Peyer's patch (tissue), 4 donors: ENCODE measurements around the gene LRSAM1. TPM values are rescaled to one million over a fixed set of nuclear protein-coding genes. Genes with fewer than 3 reads are reported as not detected.

Experiments used
- DNase-seq, 3 donors: peaks; one replicate each; pipeline ENCODE4 v3.0.0-alpha.2; 2017 to 2019
- H3K27ac ChIP-seq, 4 donors: fragments of 200-600 bp; sonication (generic); one replicate each; pipeline ENCODE4 v1.5.1; 2016 to 2019
- H3K27me3 ChIP-seq, 2 donors: fragments of 200-600 bp; sonication (generic); one replicate each; pipeline ENCODE4 v1.5.1; 2019
- H3K36me3 ChIP-seq, 3 donors: fragments of 200-600 bp; sonication (generic); one replicate each; pipeline ENCODE4 v1.5.1; 2016 to 2019
- H3K4me1 ChIP-seq, 4 donors: fragments of 200-600 bp; sonication (generic); one replicate each; pipeline ENCODE4 v1.5.1; 2016 to 2019
- H3K4me3 ChIP-seq, 4 donors: fragments of 200-600 bp; sonication (generic); 1 replicate in 3 of 4; 2 replicates in 1 of 4; pipeline ENCODE4 v1.5.1; 2016 to 2019; ENCODE audit warnings: mild to moderate bottlenecking in 1 of 4
- H3K9me3 ChIP-seq, 4 donors: fragments of 200-600 bp; sonication (generic); one replicate each; pipeline ENCODE4 v1.5.1; 2016 to 2019; ENCODE audit warnings: mild to moderate bottlenecking in 1 of 4
- POLR2A ChIP-seq, 2 donors: fragments of 450-650 bp; IDR thresholded peaks; one replicate each; pipeline ENCODE4 v1.5.1; 2017; ENCODE audit warnings: antibody characterized with exemption in 2 of 2, mild to moderate bottlenecking in 2 of 2, moderate library complexity in 2 of 2
- total RNA-seq, 4 donors: library from RNA; depleted of rRNA; stranded (reverse); fragments of >200 nt; gene quantifications; one replicate each; pipeline ENCODE4 v1.1.0, GENCODE V29; 2016
- TF ChIP-seq, protein P1 (sequence below), 6 experiments: fragments of 450-650 bp in 4 of 6; fragments of 200-600 bp in 2 of 6; sonication (generic) in 1 of 6; IDR thresholded peaks; one replicate each; pipeline ENCODE4 v1.5.1; 2017 to 2019; ENCODE audit warnings: antibody characterized with exemption in 6 of 6, mild to moderate bottlenecking in 3 of 6, moderate library complexity in 1 of 6

Gene LRSAM1
- total RNA-seq, 4 donors from 2014 or later, result 19.3 to 59.4 (median 35.3) TPM

DNA sequence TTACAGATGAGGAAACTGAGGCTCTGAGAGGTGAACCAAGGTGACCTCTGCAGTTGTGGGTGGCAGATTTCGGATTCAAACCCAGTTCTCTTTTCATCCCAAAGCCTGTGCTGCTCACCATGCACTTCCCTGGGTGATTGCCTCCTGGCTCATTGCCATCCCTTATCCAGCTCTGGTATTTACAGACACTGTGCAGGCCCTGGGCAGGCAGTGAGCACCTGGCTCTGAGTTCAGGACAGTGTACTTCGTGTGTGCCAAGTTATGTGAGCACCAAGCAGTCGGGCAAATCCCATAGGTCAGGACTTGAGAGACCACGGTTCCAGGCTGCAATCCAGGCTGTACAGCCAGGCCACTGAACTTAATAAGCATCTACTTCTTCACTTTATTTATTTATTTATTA is 1.4 kb downstream of the LRSAM1 start:
- Histone ChIP-seq H3K27ac (peak overlapping the region in 2 of 4 donors; percentile 88 to 89), H3K9me3 (no peaks in the 10 kb centered on the region), H3K4me3 (peak overlapping the region in 2 of 4 donors; percentile 65 to 79), H3K36me3 (peaks cover 0 to 31% (median 0%) of the 10 kb centered on the region in 3 donors), H3K27me3 (no peaks in the 10 kb centered on the region), H3K4me1 (peaks cover 0 to 34% (median 11%) of the 10 kb centered on the region in 4 donors)
- DNase-seq, result peak in 2 of 3 donors; percentile 61 to 79
- TF ChIP-seq POLR2A (IDR thresholded peaks at IDR 0.05), result peak in 1 of 2 donors; percentile 21
- TF ChIP-seq, protein P1, sequence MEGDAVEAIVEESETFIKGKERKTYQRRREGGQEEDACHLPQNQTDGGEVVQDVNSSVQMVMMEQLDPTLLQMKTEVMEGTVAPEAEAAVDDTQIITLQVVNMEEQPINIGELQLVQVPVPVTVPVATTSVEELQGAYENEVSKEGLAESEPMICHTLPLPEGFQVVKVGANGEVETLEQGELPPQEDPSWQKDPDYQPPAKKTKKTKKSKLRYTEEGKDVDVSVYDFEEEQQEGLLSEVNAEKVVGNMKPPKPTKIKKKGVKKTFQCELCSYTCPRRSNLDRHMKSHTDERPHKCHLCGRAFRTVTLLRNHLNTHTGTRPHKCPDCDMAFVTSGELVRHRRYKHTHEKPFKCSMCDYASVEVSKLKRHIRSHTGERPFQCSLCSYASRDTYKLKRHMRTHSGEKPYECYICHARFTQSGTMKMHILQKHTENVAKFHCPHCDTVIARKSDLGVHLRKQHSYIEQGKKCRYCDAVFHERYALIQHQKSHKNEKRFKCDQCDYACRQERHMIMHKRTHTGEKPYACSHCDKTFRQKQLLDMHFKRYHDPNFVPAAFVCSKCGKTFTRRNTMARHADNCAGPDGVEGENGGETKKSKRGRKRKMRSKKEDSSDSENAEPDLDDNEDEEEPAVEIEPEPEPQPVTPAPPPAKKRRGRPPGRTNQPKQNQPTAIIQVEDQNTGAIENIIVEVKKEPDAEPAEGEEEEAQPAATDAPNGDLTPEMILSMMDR (IDR thresholded peaks at IDR 0.05), result no peak

DNA sequence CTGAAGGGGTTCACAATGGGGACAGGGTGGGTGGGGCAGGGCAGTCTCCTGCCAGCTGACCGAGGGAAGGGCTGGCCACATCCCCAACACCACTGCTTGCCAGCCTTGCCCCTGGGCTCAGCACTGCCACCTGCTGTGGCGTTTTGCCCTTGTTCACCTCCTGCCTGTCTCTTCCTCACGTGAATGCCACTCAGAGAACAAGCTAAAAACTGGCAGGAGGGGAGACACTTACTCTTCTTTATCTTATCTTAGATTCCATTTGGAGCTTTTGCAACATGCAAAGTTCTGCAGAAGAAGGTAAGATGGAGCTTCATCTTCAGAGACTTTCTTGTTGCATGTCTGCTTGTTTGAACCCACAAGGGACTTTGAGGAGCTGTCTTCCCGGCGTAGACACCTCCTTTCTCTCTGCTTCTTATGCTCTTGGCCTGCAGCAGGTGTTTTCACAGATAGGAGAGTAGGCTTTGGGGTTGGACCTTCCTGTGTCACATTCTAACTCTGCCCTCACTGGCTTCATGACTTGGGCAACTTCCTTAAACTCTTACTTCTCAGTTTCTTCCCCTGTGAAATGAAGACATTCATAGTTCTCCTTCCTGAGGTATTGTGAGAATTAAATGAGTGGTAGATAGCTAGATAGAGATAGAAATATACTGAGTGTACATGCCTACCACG is 4.1 kb downstream of the LRSAM1 start:
- H3K4me1 ChIP-seq, result peaks cover 0 to 14% (median 6%) of the 10 kb centered on the region in 4 donors
- H3K9me3 ChIP-seq, result no peaks in the 10 kb centered on the region
- H3K27ac ChIP-seq, result peak overlapping the region in 1 of 4 donors; percentile 13
- TF ChIP-seq, protein P1 (IDR thresholded peaks at IDR 0.05), result peak in 4 of 6 experiments; percentile 21 to 51 (median 42)
- TF ChIP-seq POLR2A (IDR thresholded peaks at IDR 0.05), result no peak
- peak in 2 of 3 donors; percentile 54 to 63 for DNase-seq
- H3K4me3 ChIP-seq, result no peak overlapping the region
- no peaks in the 10 kb centered on the region for H3K27me3 ChIP-seq
- peaks cover 0 to 30% (median 0%) of the 10 kb centered on the region in 3 donors for H3K36me3 ChIP-seq

DNA sequence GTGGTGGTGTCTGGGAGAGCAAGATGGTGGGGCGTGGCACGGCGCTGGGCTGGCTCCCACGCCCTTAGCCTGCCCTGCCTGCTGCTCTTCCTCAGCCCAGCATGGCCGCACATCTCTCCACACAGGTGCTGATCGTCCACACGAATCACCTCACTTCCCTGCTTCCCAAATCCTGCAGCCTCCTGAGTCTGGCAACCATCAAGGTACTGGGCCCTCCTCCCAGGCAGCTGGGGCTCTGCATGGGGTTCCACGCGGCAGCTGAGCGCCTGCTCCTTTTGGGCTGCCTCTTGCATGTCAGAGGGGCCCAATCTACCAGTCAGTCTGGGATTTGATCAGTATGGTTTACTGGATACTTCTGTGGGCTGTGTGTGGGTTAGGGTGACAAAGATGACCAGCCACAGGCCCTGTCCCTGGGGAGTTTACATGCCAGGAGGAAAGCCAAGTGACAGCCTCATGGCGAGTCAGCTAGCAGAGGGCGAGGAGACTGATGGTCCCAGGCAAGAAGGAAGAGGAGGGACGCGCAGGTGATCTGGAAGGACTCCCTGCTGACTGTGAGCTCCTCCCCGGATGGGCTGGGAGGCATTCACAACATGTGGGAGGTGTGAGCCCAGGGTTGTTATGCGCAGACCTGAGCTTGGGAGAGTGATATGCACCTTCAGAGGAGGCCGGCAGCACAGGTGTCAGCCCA is 6.0 kb downstream of the LRSAM1 start:
- Histone ChIP-seq H3K27me3 (no peaks in the 10 kb centered on the region), H3K4me3 (no peak overlapping the region), H3K36me3 (peaks cover 0 to 46% (median 0%) of the 10 kb centered on the region in 3 donors), H3K27ac (no peak overlapping the region), H3K4me1 (peaks cover 0 to 10% (median 2%) of the 10 kb centered on the region in 4 donors), H3K9me3 (no peaks in the 10 kb centered on the region)
- DNase-seq, result no peak
- no peak for TF ChIP-seq POLR2A (IDR thresholded peaks at IDR 0.05)
- TF ChIP-seq, protein P1 (IDR thresholded peaks at IDR 0.05), result no peak

DNA sequence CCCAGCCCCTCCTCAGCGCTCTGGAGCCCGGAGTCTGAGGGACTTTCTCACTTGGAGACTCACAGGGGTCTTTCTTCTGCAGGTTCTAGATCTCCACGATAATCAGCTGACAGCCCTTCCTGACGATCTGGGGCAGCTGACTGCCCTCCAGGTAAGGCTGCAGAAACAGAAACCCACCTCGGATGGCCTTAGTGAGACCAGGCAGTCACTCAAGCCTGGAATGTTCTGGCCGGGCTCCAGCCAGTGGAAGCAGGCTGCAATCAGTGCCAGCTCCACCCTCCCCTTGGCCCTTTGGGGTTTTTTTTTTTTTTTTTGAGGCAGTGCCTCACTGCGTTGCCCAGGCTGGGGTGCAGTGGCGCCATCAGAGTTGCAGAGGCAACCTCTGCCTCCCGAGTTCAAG is 7.6 kb downstream of the LRSAM1 start:
- Histone ChIP-seq H3K36me3 (peaks cover 0 to 59% (median 0%) of the 10 kb centered on the region in 3 donors), H3K4me3 (no peak overlapping the region), H3K9me3 (no peaks in the 10 kb centered on the region), H3K4me1 (no peaks in the 10 kb centered on the region), H3K27ac (no peak overlapping the region), H3K27me3 (no peaks in the 10 kb centered on the region)
- DNase-seq, result no peak
- TF ChIP-seq, protein P1 (IDR thresholded peaks at IDR 0.05), result no peak
- TF ChIP-seq POLR2A (IDR thresholded peaks at IDR 0.05), result no peak

DNA sequence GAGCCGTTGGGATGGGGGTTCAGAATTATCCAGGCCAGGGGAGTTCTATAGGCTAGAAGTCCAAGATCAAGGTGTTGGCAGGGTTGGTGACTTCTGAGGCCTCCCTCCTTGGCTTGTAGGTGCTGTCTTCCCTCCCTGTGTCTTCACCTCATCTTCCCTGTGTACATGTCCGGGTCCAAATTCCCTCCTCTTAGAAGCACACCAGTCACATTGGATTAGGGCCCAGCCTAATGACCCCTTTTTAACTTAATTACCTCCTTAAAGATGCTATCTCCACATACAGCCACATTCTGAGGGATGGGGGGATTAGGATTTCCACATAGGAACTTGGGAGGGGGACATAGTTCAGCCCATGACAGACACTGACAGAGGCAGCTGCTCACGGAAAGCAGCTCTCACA is 12.1 kb downstream of the LRSAM1 start:
- TF ChIP-seq, protein P1 (IDR thresholded peaks at IDR 0.05), result no peak
- no peak for TF ChIP-seq POLR2A (IDR thresholded peaks at IDR 0.05)
- no peaks in the 10 kb centered on the region for H3K9me3 ChIP-seq
- H3K4me1 ChIP-seq, result no peaks in the 10 kb centered on the region
- no peaks in the 10 kb centered on the region for H3K27me3 ChIP-seq
- no peak overlapping the region for H3K27ac ChIP-seq
- no peak for DNase-seq
- no peak overlapping the region for H3K4me3 ChIP-seq
- peaks cover 0 to 80% (median 0%) of the 10 kb centered on the region in 3 donors for H3K36me3 ChIP-seq
